AG08395 (cell line): ENCODE data around the gene MORC4.
A peak's percentile ranks its signal among the peaks of the same experiment; 100 is the strongest.
"Not testable (repeated sequence)": the region's sequence is repeated elsewhere in the genome, so short reads cannot be mapped to it uniquely, and the experiment has no call there.

Experiments used
- DNase-seq: peaks from one replicate; pipeline ENCODE4 v3.0.0; 2012; ENCODE audit warnings: mixed read lengths, low spot score

The MORC4 gene

DNA sequence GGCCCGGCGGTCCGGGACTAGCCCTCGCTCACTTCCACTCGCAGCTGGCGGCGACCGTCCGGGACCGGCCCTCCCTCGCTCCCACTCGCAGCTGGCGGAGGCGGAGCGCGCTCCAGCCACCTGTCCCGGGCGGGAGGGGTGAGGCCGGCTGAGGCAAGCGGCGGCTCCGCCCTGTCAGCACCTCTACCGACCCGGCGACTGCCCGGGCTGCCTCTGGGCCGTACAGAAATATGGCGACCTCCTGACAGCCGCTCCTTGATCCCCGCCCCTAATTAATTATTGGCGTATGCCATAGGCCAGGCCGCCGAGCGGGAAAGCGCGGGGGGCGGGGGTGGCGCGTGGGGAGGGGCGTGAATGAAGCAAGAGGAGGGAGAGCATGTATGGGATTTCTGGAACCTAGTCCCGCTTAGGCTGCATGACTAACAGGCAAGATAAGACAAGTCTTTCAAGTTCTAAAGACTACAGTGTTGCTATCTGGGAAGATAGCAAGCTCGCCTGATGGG lies at the start of gene MORC4:
MORC4 (minus strand) TSS at position 200 of the 503 bp plus-strand sequence. CDS start 243 bp downstream, outside the sequence.
- DNase-seq, result peak; percentile 40

DNA sequence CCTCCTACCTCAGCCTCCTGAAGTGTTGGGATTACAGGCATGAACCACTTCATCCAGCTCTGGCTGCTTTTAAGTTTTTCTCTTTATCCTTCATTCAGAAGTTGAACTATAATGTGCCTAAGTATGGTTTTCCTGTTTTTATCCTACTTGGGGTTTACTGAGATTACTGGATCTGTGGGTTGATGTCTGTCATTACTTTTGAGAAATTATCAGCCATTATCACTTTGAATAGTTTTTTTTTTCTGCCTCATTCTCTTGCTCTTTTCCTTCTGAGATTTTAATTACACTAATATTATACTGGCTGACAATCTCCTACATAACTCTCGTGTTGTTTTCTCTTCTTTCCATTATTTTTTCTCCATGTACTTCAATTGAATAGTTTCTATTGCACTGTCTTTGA lies 47.6 kb upstream of the MORC4 start:
- no peak for DNase-seq

- DNase-seq, result no peak
These were observed 29.7 kb upstream of the MORC4 start for GRCh38 chrX:107029752-107030151.

DNA sequence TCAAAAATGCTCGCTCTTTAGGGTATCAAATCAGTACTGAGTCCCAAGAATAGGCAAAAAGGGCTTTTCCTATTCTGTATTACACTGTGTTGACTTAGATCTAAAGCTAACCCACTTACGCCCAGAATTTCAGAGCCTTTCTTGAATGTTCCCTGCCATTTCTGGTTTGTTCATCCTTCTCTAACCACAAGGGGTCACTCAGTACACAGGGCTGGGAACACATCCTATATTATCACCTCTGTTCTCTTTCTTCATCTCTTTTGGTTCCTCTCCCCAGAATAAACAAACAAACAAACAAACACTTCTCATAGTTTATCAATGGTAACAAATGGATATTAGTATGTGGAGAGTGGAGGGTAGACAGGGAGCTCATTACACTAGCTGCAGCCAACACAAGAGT lies 25.5 kb upstream of the MORC4 start:
- DNase-seq, result peak; percentile 35

- DNase-seq, result no peak
These were observed 14.9 kb upstream of the MORC4 start for GRCh38 chrX:107014936-107015335.

- no peak for DNase-seq
These were observed 8.0 kb upstream of the MORC4 start for GRCh38 chrX:107008034-107008433.

- peak; percentile 34 for DNase-seq
These were observed 723 bp downstream of the MORC4 start for GRCh38 chrX:106999002-106999975.

DNA sequence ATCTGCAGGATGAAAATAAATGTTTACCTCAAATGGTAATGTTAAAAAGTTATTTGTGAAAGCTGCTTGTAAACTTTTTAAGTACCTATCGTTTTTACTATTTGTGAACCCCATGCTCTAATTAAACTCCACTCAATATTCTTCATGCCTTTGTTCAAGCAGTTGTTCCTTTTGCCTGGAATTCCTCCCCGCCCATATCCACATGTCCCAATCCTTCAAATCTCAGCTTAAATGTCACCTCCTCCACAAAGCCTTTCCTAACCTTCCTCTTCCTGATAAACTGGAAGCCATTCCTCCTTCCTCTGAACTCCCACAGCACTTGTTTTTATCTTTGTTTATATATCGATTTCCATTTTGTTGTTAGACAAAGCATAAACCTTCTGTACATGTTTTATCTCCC lies 2.4 kb downstream of the MORC4 start:
- no peak for DNase-seq

- DNase-seq, result no peak
These were observed 4.3 kb downstream of the MORC4 start for GRCh38 chrX:106995678-106996077.

DNA sequence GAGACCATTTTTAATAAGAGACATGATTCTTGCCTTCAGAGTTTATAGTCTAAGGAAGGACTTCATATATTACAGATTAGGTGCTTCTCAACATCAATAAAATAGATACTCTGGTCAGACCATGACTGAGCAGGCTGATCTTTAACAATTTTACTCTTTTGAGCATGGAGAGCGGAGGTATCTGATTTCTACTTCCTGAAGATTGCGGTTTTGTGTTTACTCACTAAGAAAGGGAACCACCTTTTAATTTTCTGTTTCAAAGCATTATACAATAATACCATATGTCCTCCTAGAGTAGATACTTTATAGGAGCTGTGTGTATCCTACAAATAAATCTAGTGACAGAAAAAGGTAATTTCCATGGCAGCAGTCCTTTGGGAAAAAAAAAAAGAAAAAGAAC lies 12.5 kb downstream of the MORC4 start:
- no peak for DNase-seq

- DNase-seq, result no peak
These were observed 18.9 kb downstream of the MORC4 start for GRCh38 chrX:106980952-106981626.

- no peak for DNase-seq
These were observed 23.6 kb downstream of the MORC4 start for GRCh38 chrX:106976416-106976815.

DNA sequence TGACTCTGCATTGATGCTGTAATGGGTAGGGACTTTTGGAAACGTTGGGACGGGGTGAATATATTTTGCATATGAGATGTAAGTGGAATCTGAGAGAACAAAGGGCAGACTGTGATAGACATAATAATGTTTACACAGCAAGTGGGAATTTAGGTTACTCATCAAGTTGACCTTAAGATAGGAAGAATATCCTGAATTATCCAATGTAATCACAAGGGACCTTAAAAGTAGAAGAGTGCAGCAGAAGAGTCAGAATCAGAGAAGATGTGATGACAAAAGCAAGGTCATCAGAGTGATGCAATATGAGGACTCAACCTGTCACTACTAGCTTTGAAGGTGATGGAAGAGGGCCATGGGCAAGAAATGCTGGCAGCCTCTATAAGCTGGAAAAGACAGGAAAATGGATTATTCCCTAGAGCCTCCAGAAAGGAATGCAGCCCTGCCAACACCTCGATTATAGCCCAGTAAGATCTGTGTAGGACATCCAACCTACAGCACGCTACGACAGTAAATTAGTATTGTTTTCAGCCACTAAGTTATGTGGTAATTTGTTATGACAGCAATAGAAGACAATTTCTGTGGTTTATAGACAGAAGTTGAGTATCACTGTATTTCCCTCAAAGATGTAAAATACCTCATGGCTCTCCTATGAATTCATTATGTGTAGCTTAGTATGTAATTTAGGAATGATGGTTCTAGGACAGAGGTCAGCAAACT lies 26.4 kb downstream of the MORC4 start:
- no peak for DNase-seq

- no peak for DNase-seq
These were observed 27.1 kb downstream of the MORC4 start for GRCh38 chrX:106972896-106973295.

DNA sequence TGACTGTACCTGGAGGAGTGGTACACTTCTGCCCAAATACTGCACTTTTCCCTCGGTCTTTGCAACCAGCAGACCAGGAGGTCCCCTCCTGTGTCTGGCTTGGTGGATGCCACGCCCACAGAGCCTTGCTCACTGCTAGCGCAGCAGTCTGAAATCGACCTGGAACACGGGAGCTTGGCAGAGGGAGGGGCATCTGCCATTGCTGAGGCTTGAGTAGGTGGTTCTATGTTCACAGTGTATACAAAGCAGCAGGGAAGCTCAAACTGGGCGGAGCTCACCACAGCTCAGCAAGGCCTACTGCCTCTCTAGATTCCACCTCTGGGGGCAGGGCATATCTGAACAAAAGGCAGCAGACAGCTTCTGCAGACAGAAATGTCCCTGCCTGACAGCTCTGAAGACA lies 33.5 kb downstream of the MORC4 start:
- DNase-seq, result not testable (repeated sequence)

DNA sequence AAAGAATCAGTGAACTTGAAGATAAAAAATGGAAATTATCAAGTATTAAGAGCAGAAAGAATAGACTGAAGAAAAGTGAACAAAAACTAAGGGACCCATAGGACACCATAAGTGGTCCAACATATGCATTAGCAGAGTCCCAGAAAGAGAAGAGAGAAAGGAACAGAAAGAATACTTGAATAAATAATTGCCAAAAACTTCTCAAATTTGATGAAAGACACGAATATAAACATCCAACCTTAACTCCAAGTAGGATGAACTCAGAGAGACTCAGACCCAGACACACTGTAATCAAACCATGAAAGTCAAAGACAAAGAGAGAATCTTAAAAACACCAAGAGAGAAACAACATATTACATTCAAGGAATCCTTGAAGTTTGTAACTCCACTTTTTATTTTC lies 35.7 kb downstream of the MORC4 start:
- no peak for DNase-seq

GRCh38 chrX:106963111-106963510 lies 36.9 kb downstream of the MORC4 start:
- DNase-seq, result no peak

- DNase-seq, result peak; percentile 35
These were observed 40.1 kb downstream of the MORC4 start for GRCh38 chrX:106959901-106960300.

GRCh38 chrX:106957856-106958255 lies 42.2 kb downstream of the MORC4 start:
- peak; percentile 34 for DNase-seq

DNA sequence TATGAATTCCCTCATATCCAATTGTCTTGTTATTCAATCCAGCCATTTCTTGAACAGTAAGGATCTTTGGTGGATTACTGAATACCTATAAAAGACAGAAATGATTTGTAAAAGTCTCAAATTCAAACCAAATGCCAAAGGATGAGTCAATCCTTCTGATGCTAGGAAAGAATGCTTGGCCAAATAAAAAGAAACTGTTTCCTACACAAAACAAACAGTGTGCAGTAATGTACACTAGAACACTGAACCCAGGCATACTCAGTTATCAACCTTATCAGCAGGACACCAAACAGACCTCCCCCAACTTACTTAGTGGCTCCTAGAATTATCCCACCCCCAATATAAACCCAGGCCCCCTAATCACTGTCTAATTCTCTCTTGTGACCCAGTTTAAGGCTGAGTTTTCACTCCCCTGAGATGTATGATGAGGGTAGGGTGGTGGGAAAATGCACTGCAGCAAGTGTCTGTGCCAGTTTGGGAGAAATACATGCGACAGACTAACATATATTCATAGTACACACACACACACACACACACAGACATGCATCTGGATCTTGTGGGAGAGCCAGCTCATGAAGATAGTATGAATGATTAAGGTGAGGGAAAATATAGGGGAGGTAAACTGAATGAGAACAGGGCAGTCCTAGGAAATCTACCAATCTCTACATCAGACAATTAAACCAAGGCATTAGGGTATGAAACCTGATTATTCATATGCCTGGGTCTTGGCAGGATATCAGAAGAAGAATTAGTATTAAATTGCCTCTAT lies 44.8 kb downstream of the MORC4 start:
- DNase-seq, result peak; percentile 21

DNA sequence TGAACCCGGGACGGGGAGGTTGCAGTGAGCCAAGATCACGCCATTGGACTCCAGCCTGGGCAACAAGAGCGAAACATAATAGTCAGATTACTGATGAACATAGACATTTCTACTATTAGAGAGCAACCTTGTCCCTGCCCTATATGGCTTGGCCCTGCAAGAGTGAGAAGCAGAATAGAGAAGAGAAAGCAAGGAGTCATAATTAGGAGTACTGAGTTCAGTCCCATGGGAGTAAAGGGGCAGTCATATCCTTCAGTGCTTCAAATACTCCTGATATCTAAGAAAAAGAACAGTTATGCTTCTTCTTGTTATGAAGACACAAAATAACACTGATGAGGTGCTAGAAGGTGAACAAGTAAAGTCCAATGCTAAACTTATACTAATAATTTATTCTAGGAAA lies 46.0 kb downstream of the MORC4 start:
- DNase-seq, result no peak

DNA sequence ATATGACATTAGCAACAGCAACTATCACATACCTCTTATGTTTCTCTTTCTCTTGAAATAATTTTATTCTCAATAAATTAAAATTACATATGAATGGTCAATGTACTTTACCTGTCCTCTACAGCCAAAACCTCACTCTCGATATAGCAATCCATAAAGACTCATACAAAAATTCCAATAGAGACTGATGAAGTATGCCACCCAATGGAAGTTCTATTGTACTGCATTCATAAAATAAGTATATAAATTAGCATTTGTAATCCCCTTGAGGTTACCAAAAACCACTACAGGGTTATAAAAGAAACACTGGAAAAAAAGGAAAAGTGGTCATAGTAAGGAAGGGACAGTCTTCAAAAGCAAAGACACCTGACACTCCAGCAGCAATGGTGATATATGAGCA lies 47.0 kb downstream of the MORC4 start:
- peak; percentile 25 for DNase-seq
